Measurements from ENCODE around the gene FBXO17. TPM values are rescaled to one million over a fixed set of nuclear protein-coding genes. Genes with fewer than 3 reads are reported as not detected.
"Not testable (repeated sequence)": the region's sequence is repeated elsewhere in the genome, so short reads cannot be mapped to it uniquely, and the experiment has no call there.

The FBXO17 gene
- total and polyA plus RNA-seq, 2 donors (not counting 3 experiments of a cell fraction or from before 2014, with no cell fraction given): 21.8 to 23.8 TPM

- DNase-seq (ENCODE audit: low read depth, low spot score) (no peak), FAIRE-seq (no peak)
- CTCF ChIA-PET: no interaction called here
- no peaks in the 10 kb centered on the region for H3K36me3 ChIP-seq (ENCODE audit: control insufficient read depth in 2 of 2, extremely low read depth in 1 of 2, insufficient read depth in 2 of 2, low read length in 2 of 2)
- no peak overlapping the region for H3K27ac ChIP-seq (ENCODE audit: insufficient read depth, low read depth, low read length)
- POLR2A ChIA-PET: no interaction called here
- H3K4me1 ChIP-seq (ENCODE audit: control insufficient read depth, extremely low read depth, insufficient read depth, low read length): no peaks in the 10 kb centered on the region
- no peaks in the 10 kb centered on the region for H3K27me3 ChIP-seq (ENCODE audit: control insufficient read depth in 2 of 2, insufficient read depth in 2 of 2, low read length in 2 of 2)
- no peaks in the 10 kb centered on the region for H4K20me1 ChIP-seq (replicated peaks; ENCODE audit: control insufficient read depth, extremely low read depth, insufficient read depth, low read length)
- no peaks in the 10 kb centered on the region for H3K9me3 ChIP-seq (replicated peaks; ENCODE audit: control insufficient read depth, insufficient read depth, low read length)
- no peak for TF ChIP-seq CTCF (IDR thresholded peaks at IDR 0.05; ENCODE audit: extremely low read depth in 1 of 2, insufficient read depth in 1 of 2, low read depth in 1 of 2, low read length in 2 of 2)
- no peak for TF ChIP-seq JUN (IDR thresholded peaks at IDR 0.05; ENCODE audit: borderline replicate concordance, insufficient read depth, insufficient read length, low read depth)
- no peak for TF ChIP-seq POLR2AphosphoS5 (IDR thresholded peaks at IDR 0.05; ENCODE audit: insufficient read depth, low read depth, low read length)
- TF ChIP-seq GATA2 (IDR thresholded peaks at IDR 0.05; ENCODE audit: insufficient read depth, insufficient read length, low read depth, low read length): no peak
- TF ChIP-seq FOS (IDR thresholded peaks at IDR 0.05; ENCODE audit: borderline replicate concordance, insufficient read depth, low read length): no peak
- no peak for TF ChIP-seq MYC (IDR thresholded peaks at IDR 0.05; ENCODE audit: low read depth, low read length)
- TF ChIP-seq POLR2A (IDR thresholded peaks at IDR 0.05; ENCODE audit: low read depth, low read length): no peak
- TF ChIP-seq MAX (IDR thresholded peaks at IDR 0.05; ENCODE audit: insufficient read depth, insufficient read length): no peak
- no peak for TF ChIP-seq EZH2 (IDR thresholded peaks at IDR 0.05; ENCODE audit: borderline replicate concordance, low read depth, low read length, severe bottlenecking)
- no peaks in the 10 kb centered on the region for H3K9me1 ChIP-seq (replicated peaks; ENCODE audit: control insufficient read depth, extremely low read depth, insufficient read depth, low read length)
- no peak overlapping the region for H3K9ac ChIP-seq (replicated peaks; ENCODE audit: extremely low read depth, insufficient read depth, low read length)
- H3K79me2 ChIP-seq (ENCODE audit: control insufficient read depth, insufficient read depth, low read length): no peaks in the 10 kb centered on the region
- no peak overlapping the region for H2AFZ ChIP-seq (ENCODE audit: low read depth, low read length)
- dilution Hi-C loops (cut with MboI; ENCODE audit: extremely low pct_ligation_motif_present, low sequenced_read_pairs): no loop called here
- H3K4me2 ChIP-seq (ENCODE audit: insufficient read depth, low read length): no peak overlapping the region
- H3K4me3 ChIP-seq (replicated peaks in 1 of 3; ENCODE audit: insufficient read depth in 1 of 3, low read depth in 1 of 3, low read length in 3 of 3): no peak overlapping the region
- intact Hi-C loops (cut with micrococcal nuclease): no loop called here
- no TSS peak for BruUV-seq (replicated peaks)
These were observed 25.5 kb upstream of the FBXO17 start for GRCh38 chr19:39001041-39001440.

GRCh38 chr19:38997576-38997975 is 22.0 kb upstream of the FBXO17 start:
- H3K9ac ChIP-seq (replicated peaks; ENCODE audit: extremely low read depth, insufficient read depth, low read length); dilution Hi-C loops (cut with MboI; ENCODE audit: extremely low pct_ligation_motif_present, low sequenced_read_pairs); H3K36me3 ChIP-seq (ENCODE audit: control insufficient read depth in 2 of 2, extremely low read depth in 1 of 2, insufficient read depth in 2 of 2, low read length in 2 of 2); H3K27me3 ChIP-seq (ENCODE audit: control insufficient read depth in 2 of 2, insufficient read depth in 2 of 2, low read length in 2 of 2); DNase-seq (ENCODE audit: low read depth, low spot score); intact Hi-C loops (cut with micrococcal nuclease); FAIRE-seq; H3K9me3 ChIP-seq (replicated peaks; ENCODE audit: control insufficient read depth, insufficient read depth, low read length); H3K4me2 ChIP-seq (ENCODE audit: insufficient read depth, low read length); H3K79me2 ChIP-seq (ENCODE audit: control insufficient read depth, insufficient read depth, low read length); BruUV-seq (replicated peaks); POLR2A ChIA-PET; H2AFZ ChIP-seq (ENCODE audit: low read depth, low read length); H3K4me3 ChIP-seq (replicated peaks in 1 of 3; ENCODE audit: insufficient read depth in 1 of 3, low read depth in 1 of 3, low read length in 3 of 3); H3K9me1 ChIP-seq (replicated peaks; ENCODE audit: control insufficient read depth, extremely low read depth, insufficient read depth, low read length); H3K27ac ChIP-seq (ENCODE audit: insufficient read depth, low read depth, low read length); H4K20me1 ChIP-seq (replicated peaks; ENCODE audit: control insufficient read depth, extremely low read depth, insufficient read depth, low read length): not testable (repeated sequence)
- CTCF ChIA-PET: interaction anchor here (1.0 kb wide), 1 partner anchor 36 kb away, joined by 3 read pairs; no protein-coding TSS in a partner anchor
- peaks cover 17% of the 10 kb centered on the region for H3K4me1 ChIP-seq (ENCODE audit: control insufficient read depth, extremely low read depth, insufficient read depth, low read length)

Measured in endothelial cell of umbilical vein (primary cell).